Gastrocnemius medialis (tissue), 4 donors: ENCODE measurements around the gene UTP18. TPM values are rescaled to one million over a fixed set of nuclear protein-coding genes. Genes with fewer than 3 reads are reported as not detected.

ENCODE experiments used
- ATAC-seq, 2 donors: fragments of 150-250 bp; one replicate each; pipeline ENCODE4 v1.9.1; 2016
- DNase-seq, 2 donors: peaks; one replicate each; pipeline ENCODE4 v3.0.0-alpha.2; 2019
- H3K27ac ChIP-seq, 4 donors: fragments of 200-600 bp; sonication (generic); 1 replicate in 1 of 4; 2 replicates in 3 of 4; pipeline ENCODE4 v1.5.1; 2016 to 2018; ENCODE audit warnings: mild to moderate bottlenecking in 2 of 4, moderate library complexity in 1 of 4
- H3K27me3 ChIP-seq, 3 donors: fragments of 200-600 bp; sonication (generic) in 2 of 3; 1 replicate in 1 of 3; 2 replicates in 2 of 3; pipeline versions ENCODE4 v1.5.1 to v1.6.0; 2016 to 2019; ENCODE audit warnings: mild to moderate bottlenecking in 1 of 3, moderate library complexity in 1 of 3
- H3K36me3 ChIP-seq, 2 donors: fragments of 200-600 bp; sonication (generic) in 1 of 2; one replicate each; pipeline ENCODE4 v1.5.1; 2017 to 2018
- H3K4me1 ChIP-seq, 2 donors: fragments of 200-600 bp; sonication (generic) in 1 of 2; one replicate each; pipeline ENCODE4 v1.5.1; 2016 to 2017; ENCODE audit warnings: mild to moderate bottlenecking in 2 of 2
- H3K4me3 ChIP-seq, 4 donors: fragments of 200-600 bp; sonication (generic) in 3 of 4; 1 replicate in 1 of 4; 2 replicates in 3 of 4; pipeline ENCODE4 v1.5.1; 2016 to 2019; ENCODE audit warnings: mild to moderate bottlenecking in 2 of 4
- H3K9me3 ChIP-seq, 3 donors: fragments of 200-600 bp; sonication (generic) in 2 of 3; 1 replicate in 1 of 3; 2 replicates in 2 of 3; pipeline ENCODE4 v1.5.1; 2016 to 2019
- CTCF ChIP-seq, 5 experiments: fragments of 450-650 bp in 3 of 5; fragments of 200-600 bp in 2 of 5; sonication (generic) in 2 of 5; IDR thresholded peaks in 4 of 5; conservative IDR thresholded peaks in 1 of 5; 1 replicate in 4 of 5; 2 replicates in 1 of 5; pipeline ENCODE4 v1.5.1; 2016 to 2019; ENCODE audit warnings: antibody characterized with exemption in 5 of 5, mild to moderate bottlenecking in 3 of 5, moderate library complexity in 3 of 5
- POLR2A ChIP-seq, 2 donors: fragments of 450-650 bp; IDR thresholded peaks; one replicate each; pipeline ENCODE4 v1.6.1; 2017; ENCODE audit warnings: antibody characterized with exemption in 2 of 2, mild to moderate bottlenecking in 2 of 2, moderate library complexity in 2 of 2
- in situ Hi-C, 4 donors: fragments of 200-750 bp; cut with MboI; loops; one replicate each; pipeline versions ENCODE4 v1.15.0 to v1.8.0; 2017; ENCODE audit warnings: low sequenced_read_pairs in 4 of 4
- intact Hi-C: fragments of 100-400 bp; cut with DNase I; formaldehyde crosslinking; loops from one replicate; pipeline ENCODE4 v1.15.1; 2023; ENCODE audit warnings: low total_unique reads
- total RNA-seq, 4 donors: library from RNA; depleted of rRNA; stranded (reverse); fragments of >200 nt; gene quantifications; one replicate each; pipeline versions ENCODE4 v1.1.0 to v1.2.3, GENCODE V29; 2016

Gene UTP18
- total RNA-seq, 4 donors from 2014 or later = 19.0 to 29.9 (median 21.4) TPM

DNA sequence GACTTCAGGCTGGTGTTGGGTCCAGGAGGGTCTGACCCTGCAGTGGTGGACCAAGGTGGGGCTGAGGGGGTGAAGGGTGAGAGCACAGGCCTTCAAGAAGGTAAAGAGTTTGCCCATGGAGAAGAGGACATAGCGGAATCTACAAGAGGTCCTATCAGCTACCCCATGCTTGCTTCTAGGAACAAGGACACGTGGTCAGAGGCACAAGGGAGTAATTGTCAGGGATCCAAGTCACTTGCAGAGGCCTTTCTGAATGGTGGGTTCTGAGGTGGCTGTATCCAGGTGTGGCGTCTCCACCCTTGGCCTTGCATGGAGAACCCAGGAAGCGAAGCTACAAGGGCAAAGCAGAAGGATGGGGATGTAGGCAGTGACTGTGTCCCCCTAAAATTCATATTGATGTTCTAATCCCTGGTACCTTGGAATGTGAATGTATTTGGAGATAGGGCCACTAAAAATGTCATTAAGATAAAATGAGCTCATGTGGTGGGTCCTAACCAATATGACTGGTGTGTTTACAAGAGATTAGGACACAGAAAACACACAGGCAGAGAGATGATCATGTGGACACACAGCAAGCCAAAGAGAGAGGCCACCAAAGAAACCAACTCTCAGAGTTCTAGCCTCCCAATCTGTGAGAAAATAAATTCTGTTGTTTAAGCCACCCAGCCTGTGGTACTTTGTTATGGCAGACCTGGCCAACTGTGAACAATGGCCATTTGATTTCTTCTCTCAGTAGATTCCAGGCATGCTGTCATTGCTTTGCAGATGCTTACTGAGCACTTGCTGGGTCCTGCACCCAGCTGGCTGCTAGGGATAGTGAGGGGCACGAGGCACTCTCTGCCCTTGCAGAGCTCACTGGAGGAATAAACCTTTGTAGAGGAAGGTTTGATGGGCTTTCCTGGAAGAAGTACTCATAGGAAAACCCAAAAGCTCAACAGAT lies 75.8 kb downstream of the UTP18 start:
- no peaks in the 10 kb centered on the region for H3K36me3 ChIP-seq
- TF ChIP-seq CTCF (IDR thresholded peaks at IDR 0.05 in 4 of 5, conservative IDR thresholded peaks at IDR 0.05 in 1 of 5) = no peak
- no peak for TF ChIP-seq POLR2A (IDR thresholded peaks at IDR 0.05)
- H3K4me3 ChIP-seq = no peak overlapping the region
- no peaks in the 10 kb centered on the region for H3K4me1 ChIP-seq
- ATAC-seq (no peak), DNase-seq (no peak)
- intact Hi-C loops (no loop called here), in situ Hi-C loops (no loop called here)
- H3K27ac ChIP-seq = no peak overlapping the region
- no peaks in the 10 kb centered on the region for H3K9me3 ChIP-seq
- H3K27me3 ChIP-seq = no peaks in the 10 kb centered on the region

- TF ChIP-seq POLR2A (IDR thresholded peaks at IDR 0.05) (no peak), CTCF (IDR thresholded peaks at IDR 0.05 in 4 of 5, conservative IDR thresholded peaks at IDR 0.05 in 1 of 5) (no peak)
- intact Hi-C loops (no loop called here), in situ Hi-C loops (no loop called here)
- Histone ChIP-seq H3K4me1 (no peaks in the 10 kb centered on the region), H3K9me3 (no peaks in the 10 kb centered on the region), H3K27me3 (no peaks in the 10 kb centered on the region), H3K36me3 (no peaks in the 10 kb centered on the region), H3K4me3 (no peak overlapping the region), H3K27ac (no peak overlapping the region)
- ATAC-seq = no peak
- DNase-seq = no peak
Measured at GRCh38 chr17:51341457-51341856, 81.1 kb downstream of the UTP18 start.

DNA sequence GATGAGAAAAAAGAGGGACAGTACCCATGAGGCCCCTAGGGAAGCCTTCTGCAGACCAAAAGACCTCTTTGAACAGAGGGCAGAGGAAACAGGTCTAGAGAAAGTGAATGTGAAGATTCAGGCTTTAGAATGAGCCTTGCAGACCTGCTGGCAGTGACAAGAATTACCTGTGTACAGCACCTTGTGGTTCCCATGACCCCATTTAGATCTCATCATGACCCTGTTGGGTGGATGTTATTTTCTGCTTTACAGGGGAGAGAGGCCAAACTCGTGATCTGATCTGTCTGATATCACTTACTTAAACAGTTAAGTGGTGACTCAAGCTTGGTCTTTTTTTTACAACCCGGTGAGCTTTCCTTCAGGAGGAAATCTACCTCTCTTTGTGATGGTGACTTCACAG lies 81.9 kb downstream of the UTP18 start:
- Histone ChIP-seq H3K36me3 (no peaks in the 10 kb centered on the region), H3K4me3 (no peak overlapping the region), H3K9me3 (no peaks in the 10 kb centered on the region), H3K4me1 (no peaks in the 10 kb centered on the region), H3K27me3 (no peaks in the 10 kb centered on the region), H3K27ac (no peak overlapping the region)
- DNase-seq = no peak
- intact Hi-C loops = no loop called here
- in situ Hi-C loops = no loop called here
- no peak for ATAC-seq
- TF ChIP-seq POLR2A (IDR thresholded peaks at IDR 0.05) = no peak
- TF ChIP-seq CTCF (IDR thresholded peaks at IDR 0.05 in 4 of 5, conservative IDR thresholded peaks at IDR 0.05 in 1 of 5) = no peak

DNA sequence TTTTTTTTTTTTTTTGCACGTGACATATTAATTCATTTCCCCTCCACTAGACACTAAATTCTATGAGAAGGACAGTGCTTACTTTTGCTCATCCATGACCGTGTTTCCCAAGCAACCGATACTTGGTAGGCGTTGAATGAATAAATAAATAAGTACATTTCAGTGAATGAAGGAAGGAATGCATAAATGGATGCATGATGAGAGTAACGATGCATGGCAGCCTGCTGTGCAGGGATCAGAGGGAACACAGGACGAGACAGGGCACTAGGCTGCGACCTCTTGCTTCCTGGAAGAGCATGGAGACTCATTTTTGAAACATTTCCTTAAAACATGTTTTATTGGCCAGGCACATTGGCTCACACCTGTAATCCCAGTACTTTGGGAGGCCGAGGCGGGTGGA lies 84.2 kb downstream of the UTP18 start:
- ATAC-seq (no peak), DNase-seq (no peak)
- Histone ChIP-seq H3K36me3 (no peaks in the 10 kb centered on the region), H3K4me1 (no peaks in the 10 kb centered on the region), H3K27ac (no peak overlapping the region), H3K27me3 (no peaks in the 10 kb centered on the region), H3K9me3 (no peaks in the 10 kb centered on the region), H3K4me3 (no peak overlapping the region)
- intact Hi-C loops = no loop called here
- TF ChIP-seq CTCF (IDR thresholded peaks at IDR 0.05 in 4 of 5, conservative IDR thresholded peaks at IDR 0.05 in 1 of 5) (no peak), POLR2A (IDR thresholded peaks at IDR 0.05) (no peak)
- in situ Hi-C loops = no loop called here
